Fibroblast of lung (primary cell): ENCODE measurements around the gene CD300H.
"Not testable (repeated sequence)": the region's sequence is repeated elsewhere in the genome, so short reads cannot be mapped to it uniquely, and the experiment has no call there.

Source experiments
- EZH2 ChIP-seq: IDR thresholded peaks from 2 replicates; pipeline ENCODE4 v1.5.1; 2012; ENCODE audit warnings: low read length, control low read depth, mild to moderate bottlenecking; ENCODE audit errors: missing control alignments
- TF ChIP-seq, protein P1 (sequence below), 2 donors: IDR thresholded peaks in 1 of 2; conservative IDR thresholded peaks in 1 of 2; 1 replicate in 1 of 2; 2 replicates in 1 of 2; pipeline ENCODE4 v1.5.1; 2011 to 2012; ENCODE audit warnings: low read length in 2 of 2, control low read depth in 1 of 2, inconsistent platforms in 1 of 2, low read depth in 1 of 2, mild to moderate bottlenecking in 1 of 2

DNA sequence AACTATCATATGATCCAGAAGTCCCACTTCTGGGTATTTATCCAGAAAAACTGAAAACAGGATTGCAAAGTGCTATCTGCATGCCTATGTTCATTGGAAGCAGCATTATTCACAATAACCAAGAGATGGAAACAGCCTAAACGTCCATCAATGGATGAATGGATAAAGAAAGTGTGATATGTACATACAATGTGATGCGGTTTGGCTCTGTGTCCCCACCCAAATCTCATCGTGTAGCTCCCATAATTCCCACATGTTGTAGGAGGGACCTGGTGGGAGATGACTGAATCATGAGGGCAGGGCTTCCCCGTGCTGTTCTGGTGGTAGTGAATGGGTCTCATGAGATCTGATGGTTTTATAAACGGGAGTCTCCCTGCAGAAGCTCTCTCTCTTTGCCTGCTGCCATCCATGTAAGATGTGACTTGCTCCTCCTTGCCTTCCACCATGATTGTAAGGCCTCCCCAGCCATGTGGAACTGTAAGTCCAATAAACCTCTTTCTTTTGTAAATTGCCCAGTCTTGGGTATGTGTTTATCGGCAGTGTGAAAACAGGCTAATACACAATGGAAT lies 48.8 kb downstream of the CD300H start:
- TF ChIP-seq, protein P1, sequence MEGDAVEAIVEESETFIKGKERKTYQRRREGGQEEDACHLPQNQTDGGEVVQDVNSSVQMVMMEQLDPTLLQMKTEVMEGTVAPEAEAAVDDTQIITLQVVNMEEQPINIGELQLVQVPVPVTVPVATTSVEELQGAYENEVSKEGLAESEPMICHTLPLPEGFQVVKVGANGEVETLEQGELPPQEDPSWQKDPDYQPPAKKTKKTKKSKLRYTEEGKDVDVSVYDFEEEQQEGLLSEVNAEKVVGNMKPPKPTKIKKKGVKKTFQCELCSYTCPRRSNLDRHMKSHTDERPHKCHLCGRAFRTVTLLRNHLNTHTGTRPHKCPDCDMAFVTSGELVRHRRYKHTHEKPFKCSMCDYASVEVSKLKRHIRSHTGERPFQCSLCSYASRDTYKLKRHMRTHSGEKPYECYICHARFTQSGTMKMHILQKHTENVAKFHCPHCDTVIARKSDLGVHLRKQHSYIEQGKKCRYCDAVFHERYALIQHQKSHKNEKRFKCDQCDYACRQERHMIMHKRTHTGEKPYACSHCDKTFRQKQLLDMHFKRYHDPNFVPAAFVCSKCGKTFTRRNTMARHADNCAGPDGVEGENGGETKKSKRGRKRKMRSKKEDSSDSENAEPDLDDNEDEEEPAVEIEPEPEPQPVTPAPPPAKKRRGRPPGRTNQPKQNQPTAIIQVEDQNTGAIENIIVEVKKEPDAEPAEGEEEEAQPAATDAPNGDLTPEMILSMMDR (conservative IDR thresholded peaks at IDR 0.05 in 1 of 2, IDR thresholded peaks at IDR 0.05 in 1 of 2; ENCODE audit: low read depth in 1 of 2, low read length in 2 of 2), result not testable (repeated sequence)
- not testable (repeated sequence) for TF ChIP-seq EZH2
